CD4-positive, alpha-beta T cell treated with Interleukin-12 subunit alpha and Interleukin-12 subunit beta, for 1 hour (primary cell): Measurements from ENCODE around the gene NUBPL.
"Not testable (repeated sequence)": the region's sequence is repeated elsewhere in the genome, so short reads cannot be mapped to it uniquely, and the experiment has no call there.

Experiments used
- DNase-seq: peaks from one replicate; pipeline ENCODE4 v3.0.0-alpha.2; 2020

NUBPL gene

DNA sequence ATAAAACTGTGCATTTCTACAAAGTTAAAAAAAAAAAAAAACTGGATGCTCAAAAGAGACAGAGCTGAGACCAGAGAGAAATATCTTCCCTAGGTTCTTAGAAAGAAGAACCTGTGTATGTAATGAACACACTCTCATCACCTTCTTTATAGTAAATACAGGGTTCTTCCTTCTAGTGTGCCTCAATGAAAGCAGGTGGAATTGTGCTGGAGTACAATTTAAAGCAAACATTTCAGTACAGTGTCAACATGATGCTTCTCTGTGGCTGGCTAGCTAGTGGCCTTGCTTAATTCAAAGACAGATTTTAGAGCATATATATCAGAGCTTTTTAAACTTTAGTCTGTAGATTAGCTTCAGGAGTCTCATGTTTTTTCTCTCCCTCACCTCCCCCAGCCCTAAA, 266.1 kb downstream of the NUBPL start:
- no peak for DNase-seq

DNA sequence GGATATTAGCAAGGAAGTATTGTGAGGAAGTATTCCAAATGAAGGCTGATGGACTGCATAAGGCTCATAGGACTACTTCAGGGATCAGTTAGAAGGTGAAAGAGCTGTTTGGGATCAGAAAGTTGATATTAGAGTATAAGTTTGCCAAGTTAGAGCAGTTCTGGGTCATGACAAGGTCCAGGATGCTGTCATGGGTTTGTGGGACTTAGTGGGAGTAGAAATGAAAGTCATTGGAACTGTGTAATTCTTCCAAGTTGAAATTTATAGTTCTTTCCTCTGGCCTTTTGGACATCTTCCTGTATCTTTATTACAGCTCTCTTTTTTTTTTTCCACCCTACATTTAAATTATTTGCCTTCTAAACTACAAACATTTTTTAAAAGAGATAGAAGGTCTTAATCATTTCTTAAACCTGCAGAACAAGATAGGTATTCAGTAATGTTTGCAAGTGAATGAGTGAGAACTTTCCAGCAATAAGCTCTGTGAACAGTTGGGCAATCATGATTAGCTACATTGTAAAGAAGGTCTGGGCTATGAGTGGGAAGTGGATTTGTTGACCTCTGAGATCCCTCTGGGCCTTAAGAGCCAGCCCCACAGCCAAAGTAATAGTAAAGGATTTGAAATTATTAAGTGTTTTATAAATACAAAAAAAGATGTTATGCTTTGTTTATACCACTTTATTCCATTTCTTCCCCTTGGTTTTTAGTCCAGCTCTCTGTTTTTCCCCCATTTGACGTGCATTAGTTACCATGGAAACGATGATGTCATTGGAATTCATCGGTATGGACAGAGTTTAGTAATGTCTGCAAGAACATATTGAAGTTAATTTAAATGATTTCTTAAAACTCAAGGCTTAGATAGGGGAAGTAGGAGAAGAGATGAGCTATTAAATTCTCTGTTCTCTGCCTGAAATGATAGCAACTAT, 268.0 kb downstream of the NUBPL start:
- DNase-seq: no peak

DNA sequence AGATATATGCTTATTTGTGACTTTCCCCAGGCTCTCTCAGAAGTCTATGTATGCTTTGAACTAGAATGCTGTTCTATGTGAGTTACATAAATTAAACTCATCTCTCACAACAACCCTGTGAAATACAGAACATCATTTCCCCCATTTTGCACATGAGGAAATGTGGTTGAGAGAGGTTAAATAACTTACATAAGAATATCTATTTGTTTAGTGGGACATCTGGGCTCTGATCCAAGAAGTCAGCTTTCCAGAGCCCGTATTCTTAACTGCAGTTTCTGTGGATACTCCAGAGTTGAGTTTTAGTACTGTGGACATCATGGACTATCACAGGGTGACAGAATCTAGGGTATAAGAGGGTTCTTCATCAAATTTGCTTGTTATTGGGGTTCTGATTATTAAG, 273.4 kb downstream of the NUBPL start:
- no peak for DNase-seq

DNA sequence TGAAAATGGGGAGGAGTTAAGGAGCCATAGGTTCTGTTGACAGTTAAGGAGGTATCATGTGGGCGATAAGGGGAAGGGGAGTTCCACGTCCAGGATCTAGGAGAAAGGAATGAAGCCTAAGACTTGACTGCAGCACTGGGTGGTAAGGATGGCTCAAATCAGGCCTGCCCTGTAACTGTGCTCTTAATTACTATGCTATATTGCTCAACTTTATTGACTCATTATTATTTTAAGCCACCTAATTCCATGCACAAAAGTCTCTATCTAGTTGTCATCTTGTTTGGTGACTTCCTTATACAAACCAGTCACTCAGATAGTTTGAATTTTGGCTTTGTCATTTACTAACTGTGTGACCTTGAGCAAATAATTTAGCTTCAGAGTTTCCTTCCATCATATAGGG, 273.8 kb downstream of the NUBPL start:
- no peak for DNase-seq

DNA sequence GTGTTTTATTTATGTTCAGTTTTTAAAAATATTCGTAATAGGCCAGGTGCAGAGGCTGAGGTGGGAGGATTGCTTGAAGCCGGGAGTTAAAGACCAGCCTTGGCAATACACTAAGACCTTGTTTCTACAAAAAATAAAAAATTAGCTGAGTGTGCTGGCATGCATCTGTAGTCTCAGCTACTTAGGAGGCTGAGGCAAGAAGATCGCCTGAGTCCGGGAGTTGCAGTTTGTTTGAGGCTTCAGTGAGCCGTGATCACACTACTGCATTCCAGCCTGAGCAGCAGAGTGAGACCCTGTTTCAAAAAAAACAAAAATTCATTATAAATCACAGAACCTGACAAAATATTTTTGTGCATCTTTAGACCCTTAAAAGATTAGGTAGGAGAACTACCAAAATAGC, 275.8 kb downstream of the NUBPL start:
- no peak for DNase-seq

DNA sequence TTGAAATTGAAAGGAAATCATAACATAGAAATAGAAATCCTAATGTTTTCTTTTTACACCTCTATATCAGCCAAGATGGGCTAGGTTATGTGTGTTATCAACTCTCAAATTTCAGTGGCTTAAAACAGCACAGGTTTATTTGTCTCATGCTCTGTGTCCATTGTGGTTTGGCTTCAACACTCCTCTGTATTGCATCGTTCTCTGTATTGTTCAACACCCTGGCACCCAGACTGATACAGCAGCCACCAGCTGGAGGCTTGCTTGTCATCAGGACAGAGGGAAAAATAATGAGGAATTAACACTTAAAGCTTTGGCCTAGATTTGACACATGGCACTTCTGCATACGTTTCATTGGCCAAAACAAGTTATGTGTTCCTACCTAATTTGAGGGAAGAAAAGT, 281.7 kb downstream of the NUBPL start:
- DNase-seq: no peak

DNA sequence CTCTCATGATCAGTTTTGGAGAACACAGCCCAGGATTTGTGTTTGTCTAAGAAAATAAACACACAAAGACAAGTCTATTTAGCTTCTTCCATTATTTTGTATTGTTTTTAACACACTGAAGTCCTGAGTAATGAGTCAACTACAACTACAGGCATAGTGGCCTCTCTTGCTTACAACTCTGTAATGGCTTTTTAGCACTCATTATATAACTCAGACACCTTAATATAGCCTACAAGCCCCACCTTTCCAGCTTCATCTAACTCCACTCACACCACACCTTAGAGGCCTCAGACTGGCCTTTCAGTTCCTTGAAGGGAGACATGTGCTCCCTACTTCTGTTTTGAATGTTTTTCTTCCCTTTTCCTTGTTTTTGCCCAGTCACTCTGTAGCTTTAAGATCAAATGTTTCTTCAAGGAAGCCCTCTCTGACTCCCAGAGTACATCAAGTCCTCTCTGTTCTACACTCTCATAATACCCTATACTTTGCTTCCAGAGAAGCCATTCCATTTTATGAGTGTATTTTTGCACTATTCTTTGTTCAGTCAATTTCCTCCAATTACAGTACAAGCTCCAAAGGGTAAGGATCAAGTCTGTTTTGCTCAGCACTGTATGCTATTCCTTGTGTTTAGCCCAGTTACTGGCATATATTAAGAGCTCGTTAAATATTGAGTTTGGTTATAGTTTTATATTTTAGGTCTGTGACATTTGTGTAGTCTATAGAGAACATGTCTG, 282.3 kb downstream of the NUBPL start:
- no peak for DNase-seq

DNA sequence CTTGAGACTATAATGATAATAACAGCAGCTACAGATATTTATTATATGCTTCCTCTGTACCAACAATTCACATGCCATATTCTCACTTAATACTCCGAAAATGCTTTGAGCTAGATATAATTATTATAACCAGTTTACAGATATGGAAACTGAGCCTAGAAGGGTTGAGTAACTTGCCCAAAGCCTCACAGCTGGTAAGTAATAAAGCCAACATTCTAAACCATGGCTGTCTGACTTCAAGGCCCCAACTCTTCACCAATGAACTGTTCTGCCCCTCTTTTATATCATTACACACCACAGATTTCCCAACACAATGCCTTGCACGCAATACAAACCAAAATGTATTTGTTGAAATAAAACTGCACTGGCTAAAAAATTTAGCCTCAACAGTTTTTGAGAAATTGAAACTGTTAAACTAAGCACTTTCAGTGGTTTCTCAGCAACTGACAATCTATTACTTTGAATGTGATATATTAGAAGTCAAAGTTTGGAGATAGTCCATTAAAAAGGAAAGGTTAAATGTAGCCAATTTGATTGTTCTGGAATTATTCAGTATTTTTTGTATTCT, 293.4 kb downstream of the NUBPL start:
- DNase-seq: no peak

DNA sequence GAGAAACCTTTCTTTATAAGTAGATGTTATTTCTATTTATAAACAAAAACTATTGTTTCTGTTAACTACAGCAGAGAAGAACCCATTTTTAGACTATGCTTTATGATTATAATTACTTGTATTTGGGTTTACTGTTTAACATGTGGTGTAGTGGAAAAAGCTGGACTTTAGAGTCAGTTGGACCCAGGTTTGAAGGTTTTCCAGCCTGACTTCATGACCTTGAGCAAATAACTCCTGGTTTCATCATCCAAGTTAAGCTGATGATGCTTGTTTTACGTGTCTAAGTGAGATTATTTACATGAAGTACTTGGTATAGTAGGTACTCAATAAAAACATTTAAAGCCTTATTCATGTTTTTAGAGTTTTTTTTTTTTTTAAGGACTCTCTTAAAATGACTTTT, 294.1 kb downstream of the NUBPL start:
- DNase-seq: no peak

DNA sequence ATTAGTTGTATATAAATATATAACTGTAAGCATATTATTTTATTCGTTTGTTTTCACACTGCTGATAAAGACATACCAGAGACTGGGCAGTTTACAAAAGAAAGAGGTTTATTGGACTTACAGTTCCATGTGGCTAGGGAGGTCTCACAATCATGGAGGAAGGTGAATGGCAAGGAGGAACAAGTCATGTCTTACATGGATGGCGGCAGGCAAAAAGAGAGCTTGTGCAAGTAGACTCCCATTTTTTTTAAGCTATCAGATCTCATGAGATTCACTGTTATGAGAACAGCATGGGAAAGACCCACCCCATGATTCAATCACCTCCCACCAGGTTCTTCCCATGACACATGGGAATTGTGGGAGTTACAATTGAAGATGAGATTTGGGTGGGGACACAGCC, 294.8 kb downstream of the NUBPL start:
- DNase-seq: not testable (repeated sequence)

DNA sequence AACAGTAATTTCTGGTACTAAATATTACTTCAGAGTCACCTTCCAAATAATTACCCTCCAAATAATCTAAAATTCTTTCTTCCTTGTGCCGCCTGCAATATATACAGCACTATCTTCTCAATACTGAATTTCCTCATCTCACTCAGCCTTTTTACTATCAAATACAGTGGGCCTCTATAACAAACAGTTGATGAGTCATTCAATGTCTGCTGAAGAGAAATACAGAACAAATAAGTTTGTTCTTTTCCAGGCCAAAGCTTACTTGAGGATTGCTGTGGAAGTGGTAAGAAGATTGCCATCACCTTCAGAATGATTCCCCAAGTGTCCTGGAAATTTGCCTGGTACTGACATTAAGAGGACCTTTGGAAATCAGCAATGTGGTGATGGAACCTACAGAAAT, 297.7 kb downstream of the NUBPL start:
- DNase-seq: no peak

DNA sequence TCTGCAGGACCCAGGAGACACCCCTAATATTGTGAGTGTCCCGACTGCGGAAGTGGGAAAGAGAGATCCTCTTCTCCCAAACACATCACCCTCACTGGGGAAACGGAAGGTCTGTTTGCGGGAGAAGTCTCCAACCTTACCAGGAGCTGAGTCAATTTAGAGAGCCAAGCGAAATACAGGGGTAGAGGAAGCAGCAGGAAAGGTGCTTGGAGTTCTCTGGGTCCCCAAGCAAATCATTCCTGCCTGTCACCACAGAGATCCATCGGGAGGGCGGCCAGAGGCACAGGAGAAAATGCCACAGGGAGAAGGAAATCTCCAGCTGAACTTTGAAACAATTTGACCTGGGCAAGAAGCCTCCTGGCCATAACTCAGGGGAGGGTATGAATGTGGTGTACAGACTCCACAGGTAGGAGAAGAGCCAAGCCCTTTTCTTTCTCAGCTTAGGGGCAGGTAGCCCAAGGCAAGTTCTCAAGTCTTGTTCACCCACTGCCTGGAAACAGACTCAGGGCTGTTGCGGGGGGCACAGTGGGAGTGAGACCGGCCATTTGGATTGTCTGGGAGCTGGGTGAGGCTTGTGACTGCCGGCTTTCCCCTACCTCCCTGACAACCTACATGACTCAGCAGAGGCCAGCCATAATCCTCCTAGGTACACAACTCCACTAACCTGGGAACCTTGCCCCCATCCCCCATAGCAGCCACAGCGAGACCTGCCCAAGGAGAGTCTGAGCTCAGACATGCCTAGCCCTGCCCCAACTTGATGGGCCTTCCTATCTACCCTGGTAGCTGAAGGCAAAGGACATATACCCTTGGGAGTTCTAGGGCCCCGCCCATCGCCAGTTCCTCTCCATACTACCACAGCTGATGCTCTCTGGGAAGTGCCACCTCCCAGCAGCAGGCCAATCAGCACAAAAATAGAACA, 304.0 kb downstream of the NUBPL start:
- DNase-seq: no peak

DNA sequence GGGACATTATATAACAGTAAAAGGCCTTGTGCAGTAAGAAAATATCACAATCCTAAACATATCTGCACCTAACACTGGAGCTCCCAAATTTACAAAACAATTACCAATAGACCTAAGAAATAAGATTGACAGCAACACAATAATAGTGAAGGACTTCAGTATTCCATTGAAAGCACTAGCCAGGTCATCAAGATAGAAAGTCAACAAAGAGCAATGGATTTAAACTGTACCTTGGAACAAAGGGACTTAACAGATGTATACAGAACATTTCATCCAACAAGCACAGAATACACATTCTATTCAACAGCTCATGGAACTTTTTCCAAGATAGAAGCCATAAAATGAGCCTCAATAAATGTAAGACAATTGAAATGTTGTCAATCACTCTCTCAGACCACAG, 306.4 kb downstream of the NUBPL start:
- DNase-seq: no peak

DNA sequence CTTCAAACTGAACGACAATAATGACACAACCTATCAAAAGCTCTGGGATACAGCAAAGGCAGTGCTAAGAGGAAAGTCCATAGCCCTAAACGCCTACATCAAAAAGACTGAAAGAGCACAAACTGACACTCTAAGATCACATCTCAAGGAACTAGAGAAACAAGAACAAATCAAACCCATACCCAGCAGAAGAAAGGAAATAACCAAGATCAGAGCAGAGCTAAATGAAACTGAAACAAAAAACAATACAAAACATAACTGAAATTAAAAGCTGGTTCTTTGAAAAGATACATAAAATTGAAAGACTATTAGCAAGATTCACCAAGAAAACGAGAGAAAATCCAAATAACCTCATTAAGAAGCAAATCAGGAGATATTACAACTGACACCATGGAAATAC, 306.9 kb downstream of the NUBPL start:
- not testable (repeated sequence) for DNase-seq

DNA sequence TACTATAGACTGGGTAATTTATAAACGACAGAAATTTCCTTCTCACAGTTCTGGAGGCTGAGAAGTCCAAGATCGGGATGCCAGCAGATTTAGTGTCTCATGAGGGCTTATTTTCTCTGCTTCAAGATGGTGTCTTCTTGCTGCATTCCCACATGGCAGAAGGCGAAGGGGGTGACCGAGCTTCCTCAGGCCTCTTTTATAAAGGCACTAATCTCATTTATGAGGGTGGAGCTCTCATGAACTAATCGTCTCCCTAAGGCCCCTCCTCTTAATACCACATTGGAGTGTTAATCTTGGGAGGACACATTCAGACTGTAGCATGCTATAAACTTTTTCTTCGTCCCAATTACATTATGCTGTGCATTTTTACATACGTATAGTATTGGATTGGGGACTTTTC, 315.5 kb downstream of the NUBPL start:
- no peak for DNase-seq

DNA sequence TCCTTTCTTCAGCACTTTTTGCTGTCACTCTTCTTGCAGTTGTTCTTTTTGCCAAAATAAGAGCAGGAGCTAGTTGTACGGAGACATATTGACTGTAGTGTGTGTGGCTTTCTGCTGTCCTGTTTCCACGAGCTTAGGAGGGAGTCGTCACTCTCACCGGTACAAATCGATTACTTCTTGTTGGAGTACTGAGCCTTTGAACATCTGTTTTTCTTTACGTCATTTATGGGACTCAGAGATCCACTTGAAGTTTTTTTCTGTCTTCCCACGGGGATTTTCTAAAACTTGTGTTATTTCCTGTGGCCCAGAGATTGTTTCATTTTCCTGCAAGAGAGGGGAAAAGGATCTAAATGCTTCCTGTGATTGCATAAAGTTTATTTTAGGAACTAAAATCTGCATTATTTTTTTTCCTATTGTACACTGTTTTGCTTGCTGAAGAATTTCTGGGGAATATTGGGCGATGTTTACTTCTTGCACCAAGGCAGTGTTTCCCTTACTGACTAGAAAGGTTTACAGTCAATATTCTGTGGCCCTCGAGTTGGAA, 316.1 kb downstream of the NUBPL start:
- DNase-seq: no peak

DNA sequence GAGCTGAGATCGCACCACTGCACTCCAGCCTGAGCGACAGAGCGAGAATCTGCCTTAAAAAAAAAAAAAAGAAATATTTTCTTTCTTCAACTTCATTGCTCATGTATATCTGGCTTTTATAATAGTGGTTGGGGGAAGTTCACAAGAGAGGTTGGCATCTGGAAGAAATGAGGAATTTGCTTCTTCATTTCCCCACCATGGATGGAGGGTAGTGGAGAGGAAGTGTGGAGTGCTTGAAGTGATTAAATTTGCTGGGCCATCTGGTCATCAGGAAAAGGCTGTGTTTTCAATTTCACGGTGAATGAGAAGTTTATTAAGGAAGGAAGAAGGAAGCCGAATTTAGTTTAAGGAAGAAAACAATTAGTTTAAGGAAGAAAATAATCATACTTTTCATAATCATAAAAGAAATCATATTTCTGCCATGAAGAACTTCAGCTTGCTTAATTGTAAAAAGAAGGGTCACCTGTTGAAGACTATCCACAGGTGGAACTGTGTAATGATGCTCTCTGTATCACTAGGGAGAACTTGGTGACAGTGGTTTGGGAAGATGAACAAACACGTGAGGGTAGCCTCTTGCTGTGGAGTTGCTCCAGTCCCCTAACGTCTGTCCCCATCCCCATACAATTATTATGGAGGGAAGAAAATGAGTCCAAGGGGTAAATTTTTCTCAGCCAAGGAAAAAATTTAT, 318.6 kb downstream of the NUBPL start:
- DNase-seq: no peak

DNA sequence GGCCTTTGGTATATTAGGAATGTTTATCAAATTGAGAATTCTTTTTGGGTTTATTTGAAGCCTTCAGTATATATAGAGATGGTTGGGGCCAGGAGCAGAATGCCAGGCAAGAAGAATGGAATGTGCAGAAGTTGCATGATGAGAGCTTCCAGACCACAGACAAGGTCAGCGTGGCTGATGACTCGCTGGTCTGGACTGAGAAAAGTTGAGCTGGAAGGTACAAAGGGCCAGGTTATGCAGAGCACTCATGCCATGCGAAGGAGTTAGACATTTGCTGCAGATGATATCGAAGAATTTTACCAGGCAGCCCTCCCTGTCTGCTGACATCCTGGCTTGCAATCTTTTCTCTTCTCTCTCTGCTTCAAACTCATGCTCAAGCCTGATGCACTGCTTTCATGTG, 319.7 kb downstream of the NUBPL start:
- DNase-seq: no peak

DNA sequence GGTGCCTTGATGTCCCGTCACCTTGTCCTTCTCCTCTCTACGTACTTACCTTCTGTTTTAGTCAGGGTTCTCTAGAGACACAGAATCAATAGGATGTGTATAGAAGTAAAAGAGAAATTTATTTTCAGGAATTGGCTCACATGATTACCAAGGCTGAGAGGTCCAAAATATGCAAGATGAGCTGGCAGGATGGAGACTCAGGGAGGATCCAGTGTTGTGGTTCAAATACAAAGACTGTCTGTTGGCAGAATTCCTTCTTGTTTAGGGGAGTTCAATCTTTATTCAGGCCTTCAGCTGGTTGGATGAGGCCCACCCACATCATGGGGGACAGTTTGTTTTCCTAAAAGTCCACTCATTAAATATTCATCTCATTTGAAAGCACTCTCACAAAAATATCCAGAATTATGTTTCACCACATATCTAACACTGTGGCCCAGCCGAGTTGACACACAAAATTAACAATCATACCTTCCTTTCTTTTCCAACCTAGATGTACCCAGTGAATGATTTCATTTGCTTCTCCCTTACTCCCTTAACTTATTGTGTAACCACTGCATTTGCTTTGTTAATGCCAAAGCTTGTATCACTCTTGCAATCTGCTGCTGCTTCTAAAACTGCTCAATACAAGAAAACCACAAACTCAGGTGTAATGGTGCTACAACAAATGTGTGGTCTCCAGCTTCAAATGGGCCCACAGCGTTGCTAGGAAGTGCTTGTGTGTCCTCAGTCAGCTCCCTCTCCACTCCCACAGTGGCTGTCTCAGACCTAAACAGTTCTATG, 320.5 kb downstream of the NUBPL start:
- DNase-seq: no peak

DNA sequence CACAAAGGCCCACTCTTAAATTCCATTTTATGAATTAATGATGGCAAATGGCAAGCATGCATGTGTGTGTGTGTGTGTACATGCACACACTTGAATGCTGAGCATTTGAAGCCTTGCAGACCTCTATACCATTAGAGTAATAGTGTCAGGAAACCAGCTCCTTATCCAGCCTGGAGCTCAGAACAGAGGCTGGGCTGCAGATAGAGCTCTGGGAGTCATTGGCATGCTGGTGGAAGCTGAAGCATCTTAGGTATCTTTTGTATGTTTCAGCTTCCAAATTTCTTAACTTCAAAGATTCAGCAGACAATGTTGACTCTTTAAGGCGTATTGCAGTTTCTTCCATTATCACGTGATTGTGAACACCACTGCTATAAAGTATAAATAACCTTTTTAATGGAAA, 323.0 kb downstream of the NUBPL start:
- DNase-seq: no peak

DNA sequence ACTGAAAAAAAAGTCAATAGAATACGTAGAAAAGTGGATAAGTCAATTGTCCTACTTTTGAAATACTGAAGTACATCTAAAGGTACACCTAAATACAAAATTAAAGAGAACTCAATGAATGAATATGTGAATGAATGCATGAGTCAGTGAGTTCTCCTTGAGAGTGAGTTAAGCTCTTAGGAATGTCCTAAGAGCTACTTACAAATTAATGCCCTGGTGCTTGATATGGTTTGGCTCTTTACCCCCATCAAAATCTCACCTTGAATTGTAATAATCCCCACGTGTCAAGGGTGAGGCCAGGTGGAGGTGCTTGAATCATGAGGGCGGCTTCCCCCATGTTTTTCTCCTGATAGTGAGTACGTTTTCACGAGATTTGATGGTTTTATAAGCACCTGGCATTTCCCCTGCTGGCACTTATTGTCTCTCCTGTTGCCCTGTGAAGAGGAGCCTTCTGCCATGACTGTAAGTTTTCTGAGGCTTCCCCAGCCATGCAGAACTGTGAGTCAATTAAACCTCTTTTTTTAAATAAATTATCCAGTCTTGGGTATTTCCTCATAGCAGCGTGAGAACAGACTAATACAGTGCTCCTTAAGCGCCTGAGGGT, 323.7 kb downstream of the NUBPL start:
- no peak for DNase-seq
